Measurements from ENCODE around the gene METTL22. TPM values are rescaled to one million over a fixed set of nuclear protein-coding genes. Genes with fewer than 3 reads are reported as not detected.

Gene METTL22, protein sequence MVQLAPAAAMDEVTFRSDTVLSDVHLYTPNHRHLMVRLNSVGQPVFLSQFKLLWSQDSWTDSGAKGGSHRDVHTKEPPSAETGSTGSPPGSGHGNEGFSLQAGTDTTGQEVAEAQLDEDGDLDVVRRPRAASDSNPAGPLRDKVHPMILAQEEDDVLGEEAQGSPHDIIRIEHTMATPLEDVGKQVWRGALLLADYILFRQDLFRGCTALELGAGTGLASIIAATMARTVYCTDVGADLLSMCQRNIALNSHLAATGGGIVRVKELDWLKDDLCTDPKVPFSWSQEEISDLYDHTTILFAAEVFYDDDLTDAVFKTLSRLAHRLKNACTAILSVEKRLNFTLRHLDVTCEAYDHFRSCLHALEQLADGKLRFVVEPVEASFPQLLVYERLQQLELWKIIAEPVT
- 28.2 and 29.2 TPM in 2 replicates for total RNA-seq

GRCh38 chr16:8621572-8622314 lies at the start of gene METTL22:
Gene METTL22, plus strand, starts transcription at chr16:8621698. Its CDS starts 3,968 bp downstream, at chr16:8625666.

DNA sequence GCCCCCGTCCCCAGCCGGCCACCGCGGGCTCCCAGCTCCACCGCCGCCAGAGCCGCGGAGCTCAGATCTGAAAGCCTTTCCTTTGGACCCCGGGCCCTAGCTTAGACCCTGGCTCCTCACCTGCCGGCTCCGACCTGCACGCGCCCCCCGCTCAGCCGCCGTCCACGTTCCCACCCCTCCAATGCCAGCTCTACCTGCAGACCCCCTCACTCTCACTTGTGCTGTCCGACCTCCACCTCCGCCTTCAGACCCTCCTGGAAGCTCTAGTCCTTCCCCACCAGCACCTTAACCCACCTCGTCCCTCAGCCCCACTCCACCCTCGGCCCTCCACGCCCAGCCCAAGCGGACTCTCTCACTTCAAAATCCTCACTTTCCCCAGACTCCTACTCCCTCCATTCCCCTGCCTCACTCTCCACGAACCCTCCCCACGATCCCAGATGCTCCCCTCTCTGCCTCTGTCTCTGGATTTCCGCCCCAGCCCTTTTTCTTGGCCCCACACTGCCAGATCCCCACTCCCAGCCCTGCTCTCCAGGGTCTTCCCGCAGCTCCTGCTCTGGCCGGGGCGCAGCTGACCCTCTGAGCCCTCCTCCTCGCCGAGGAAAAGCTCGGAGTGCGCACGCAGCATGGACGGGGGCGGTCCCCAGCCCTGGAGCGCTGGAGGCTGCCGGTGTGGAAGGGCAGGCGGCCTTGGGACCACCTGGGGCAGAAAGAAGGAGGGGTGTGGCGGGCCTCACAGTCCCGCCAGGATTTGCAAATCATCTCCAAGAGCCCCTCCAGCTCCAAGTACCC lies 31.4 kb upstream of the METTL22 start, which contains the start of gene TMEM114:
TMEM114 (minus strand) TSS at position 612 of the 789 bp plus-strand sequence. CDS start 673 bp downstream, outside the sequence.

DNA sequence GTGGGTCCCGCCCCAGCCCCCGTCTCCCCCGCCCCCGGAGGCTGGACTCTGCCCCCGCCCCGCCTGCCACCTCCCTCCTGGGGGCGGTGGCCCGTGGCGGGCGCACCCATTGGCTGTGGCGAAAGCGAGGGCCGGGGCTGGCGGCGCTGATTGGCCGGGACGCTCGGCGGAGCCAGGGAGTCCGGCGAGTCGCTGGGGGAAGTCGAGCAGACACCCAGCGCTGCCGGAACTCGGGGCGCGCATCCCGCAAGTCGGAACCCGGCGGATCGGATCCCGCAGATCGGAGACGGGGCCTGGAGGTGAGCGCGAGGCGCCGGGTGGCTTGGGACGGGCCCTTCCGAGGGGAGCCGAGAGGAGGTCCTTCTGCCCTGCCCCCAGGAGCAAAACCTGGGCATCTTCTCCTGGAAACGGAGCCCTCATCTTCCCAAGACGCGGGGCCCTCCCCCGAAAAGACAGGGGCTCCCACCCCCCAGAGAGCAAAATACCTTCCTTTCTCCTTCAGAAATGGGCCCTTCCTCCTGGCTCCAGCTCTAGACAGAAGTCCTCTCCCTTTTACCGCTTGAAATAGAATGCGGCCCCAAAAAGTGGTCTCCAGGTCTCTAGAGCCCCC lies 53.0 kb downstream of the METTL22 start, which contains the start of gene ABAT:
ABAT (plus strand) TSS at position 205 of the 610 bp plus-strand sequence. CDS start 61,123 bp downstream, outside the sequence.

Other genes starting within 250 kb of the METTL22 start
- gene TMEM114, start 31.2 kb upstream of the METTL22 start, total RNA-seq, result not detected in 2 replicates
- 2.8 and 3.9 TPM in 2 replicates for gene ABAT, start 52.9 kb downstream of the METTL22 start, total RNA-seq
- 7.7 and 8.7 TPM in 2 replicates for gene TMEM186, start 175.9 kb downstream of the METTL22 start, total RNA-seq
- 18.4 and 23.0 TPM in 2 replicates for gene PMM2, start 176.1 kb downstream of the METTL22 start, total RNA-seq
- gene CARHSP1, start 247.3 kb downstream of the METTL22 start, total RNA-seq, result 250 and 256 TPM in 2 replicates

All from mesangial cell (primary cell).